ENCODE measurements around the gene TUBB4B.
A peak's percentile ranks its signal among the peaks of the same experiment; 100 is the strongest.
"Not testable (repeated sequence)": the region's sequence is repeated elsewhere in the genome, so short reads cannot be mapped to it uniquely, and the experiment has no call there.

Gene TUBB4B

DNA sequence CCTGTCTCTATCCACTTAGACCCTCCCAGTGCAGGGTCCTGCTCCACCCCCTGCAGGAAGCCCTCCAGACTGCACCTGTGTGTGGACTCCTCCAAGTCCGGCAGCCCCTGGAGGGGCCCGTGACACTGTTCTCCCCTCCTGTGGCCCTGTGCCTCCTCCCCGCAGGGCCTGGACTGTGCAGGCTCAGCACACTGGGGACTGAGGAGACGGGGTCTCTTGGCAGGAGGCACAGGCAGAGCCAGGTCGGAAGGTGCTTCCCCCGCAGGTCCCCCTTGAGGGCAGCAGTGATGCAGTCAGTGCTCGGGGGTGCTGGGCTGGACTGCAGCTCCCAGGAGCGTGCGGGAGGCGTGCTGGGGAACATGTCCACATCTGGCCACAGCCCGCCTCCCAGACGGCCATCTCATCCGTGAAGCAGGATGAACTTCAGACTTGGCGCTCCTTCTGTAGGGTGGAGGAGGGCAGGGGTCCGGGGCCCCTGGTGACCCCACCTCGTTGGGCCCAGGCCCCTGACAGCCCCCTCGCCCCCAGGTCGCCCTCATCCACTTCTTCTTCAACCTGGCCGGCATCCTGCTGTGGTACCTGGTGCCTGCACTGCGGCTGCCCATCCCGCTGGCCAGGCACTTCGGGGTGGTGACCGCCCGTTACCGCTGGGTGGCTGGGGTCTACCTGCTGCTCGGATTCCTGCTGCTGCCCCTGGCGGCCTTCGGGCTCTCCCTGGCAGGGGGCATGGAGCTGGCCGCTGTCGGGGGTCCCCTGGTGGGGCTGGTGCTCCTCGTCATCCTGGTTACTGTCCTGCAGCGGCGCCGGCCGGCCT is 5.5 kb upstream of the TUBB4B start:
- no peak for DNase-seq

DNA sequence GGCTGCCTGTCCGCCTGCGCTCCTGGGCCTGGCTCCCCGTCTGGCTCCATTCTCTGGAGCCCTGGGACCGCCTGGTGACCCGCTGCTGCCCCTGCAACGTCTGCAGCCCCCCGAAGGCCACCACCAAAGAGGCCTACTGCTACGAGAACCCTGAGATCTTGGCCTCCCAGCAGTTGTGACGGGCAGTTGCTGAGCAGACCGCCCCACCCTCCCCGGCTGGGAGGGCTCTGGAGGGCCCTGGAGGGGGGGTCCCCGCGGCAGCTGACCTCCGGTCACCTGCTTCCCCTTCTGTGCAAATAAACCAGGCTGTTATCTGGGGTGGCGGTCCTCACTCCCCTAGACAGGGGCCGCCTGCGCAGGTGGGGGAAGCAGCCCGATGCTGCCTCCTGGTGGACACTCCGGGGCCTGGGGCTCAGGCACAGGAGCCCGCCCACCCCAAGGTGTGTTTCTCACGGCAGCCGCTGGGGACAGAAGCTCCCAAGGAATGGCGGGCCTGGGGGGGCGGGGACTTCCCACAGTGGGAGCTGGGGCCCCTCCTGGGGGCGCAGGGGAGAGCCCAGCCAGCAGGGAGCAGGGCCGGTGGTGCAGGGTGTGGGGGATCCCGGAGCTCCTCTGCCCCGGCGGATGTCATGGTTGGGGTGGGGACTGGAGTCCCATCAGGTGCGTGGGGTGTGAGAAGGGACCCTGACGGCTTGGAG is 4.7 kb upstream of the TUBB4B start:
- peak in 50 of 51 donors; percentile 10 to 89 (median 68) for DNase-seq

DNA sequence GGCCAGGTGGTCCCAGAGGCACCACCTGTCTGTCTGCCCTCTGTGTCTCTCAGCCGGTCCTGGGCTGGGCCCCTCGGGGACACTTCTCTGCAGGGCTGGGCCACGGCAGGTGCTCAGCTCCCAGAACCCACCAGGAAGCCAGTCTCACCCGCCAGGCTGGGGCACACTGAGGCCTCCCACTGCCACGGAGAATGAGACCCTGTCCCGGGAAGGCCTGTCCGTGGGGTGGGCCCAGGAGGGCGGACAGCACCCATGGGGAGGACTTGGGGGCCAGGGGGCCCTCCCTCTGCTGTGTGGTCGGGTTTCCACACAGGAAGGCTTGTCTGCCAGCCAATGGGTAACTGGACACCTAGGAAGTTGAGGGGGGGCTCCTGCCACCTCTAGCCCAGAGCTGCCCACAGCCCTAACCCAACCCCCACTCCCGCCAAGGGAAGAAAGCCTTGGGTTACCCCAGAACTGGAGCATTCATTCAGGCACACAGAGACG is 4.1 kb upstream of the TUBB4B start:
- peak in 3 of 51 donors; percentile 18 to 30 (median 18) for DNase-seq

DNA sequence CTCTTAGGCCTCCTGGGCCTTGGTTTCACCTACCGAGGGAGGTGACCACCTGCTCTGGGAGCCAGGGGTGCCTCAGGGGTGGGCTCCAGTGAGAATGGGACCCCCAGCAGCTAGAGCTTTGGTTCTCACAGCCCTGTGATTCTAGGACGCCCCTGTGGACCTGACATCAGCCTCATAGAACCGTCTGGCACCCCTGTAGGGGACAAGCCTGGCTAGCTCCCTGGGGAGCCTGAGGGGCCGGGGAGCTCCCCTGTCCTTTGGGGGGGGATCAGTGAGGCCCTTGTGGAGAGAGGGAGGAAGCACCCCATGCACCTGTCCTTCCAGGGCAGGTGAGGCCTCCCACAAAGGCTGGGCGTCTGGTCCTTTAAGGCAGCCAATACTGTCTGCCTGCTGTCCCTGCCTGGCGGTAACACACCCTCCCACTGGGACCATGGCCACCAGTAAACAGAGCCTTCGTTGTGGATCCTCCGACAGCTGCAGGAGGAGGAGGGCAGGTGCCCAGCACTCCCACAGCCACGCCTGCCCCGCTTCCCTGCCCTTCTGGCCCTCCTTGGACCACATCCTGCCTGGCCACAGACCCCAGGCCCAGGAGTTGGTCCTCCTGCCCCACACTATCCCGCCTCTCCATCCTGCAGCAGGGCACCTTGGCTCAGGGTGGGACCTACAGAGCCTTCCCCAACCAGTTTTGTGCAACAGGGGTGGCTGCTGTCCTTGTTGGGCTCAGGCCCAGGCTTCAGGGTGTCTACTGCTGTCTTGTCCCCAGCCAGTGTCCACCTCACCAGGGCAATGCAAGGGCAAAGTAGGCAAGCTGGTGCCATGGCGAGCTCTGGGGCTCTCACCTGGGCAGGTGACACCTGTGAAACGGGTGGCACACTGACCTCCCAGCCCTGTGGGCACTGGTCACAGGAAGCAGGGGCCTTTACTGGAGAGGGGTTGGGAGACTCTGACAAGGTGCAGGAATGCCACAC is 3.0 kb upstream of the TUBB4B start:
- peak in 40 of 51 donors; percentile 19 to 86 (median 57) for DNase-seq

DNA sequence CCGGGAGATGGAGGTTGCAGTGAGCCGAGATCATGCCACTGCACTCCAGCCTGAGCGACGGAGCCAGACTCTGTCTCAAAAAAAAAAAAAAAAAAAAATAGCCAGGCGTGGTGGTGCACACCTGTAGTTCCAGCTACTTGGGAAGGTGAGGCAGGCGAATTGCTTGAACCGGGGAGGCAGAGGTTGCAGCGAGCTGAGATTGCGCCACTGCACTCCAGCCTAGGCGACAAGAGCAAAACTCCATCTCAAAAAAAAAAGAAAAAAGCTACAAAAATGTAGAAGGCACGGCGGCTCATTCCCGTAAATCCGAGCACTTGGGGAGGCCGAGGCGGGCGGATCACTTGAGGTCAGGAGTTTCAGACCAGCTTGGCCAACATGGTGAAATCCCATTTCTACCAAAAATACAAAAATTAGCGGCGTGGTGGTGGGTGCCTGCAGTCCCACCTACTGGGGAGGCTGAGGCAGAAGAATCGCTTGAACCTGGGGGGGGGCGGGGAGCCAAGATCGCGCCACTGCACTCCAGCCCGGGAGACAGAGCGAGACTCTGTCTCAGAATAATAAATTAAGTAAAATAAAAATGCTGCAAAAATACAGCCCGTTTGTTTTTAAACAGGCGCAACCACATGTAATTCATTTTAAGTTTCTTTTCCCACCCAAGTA is 1.4 kb upstream of the TUBB4B start:
- DNase-seq = peak in 1 of 51 donors; percentile 33

DNA sequence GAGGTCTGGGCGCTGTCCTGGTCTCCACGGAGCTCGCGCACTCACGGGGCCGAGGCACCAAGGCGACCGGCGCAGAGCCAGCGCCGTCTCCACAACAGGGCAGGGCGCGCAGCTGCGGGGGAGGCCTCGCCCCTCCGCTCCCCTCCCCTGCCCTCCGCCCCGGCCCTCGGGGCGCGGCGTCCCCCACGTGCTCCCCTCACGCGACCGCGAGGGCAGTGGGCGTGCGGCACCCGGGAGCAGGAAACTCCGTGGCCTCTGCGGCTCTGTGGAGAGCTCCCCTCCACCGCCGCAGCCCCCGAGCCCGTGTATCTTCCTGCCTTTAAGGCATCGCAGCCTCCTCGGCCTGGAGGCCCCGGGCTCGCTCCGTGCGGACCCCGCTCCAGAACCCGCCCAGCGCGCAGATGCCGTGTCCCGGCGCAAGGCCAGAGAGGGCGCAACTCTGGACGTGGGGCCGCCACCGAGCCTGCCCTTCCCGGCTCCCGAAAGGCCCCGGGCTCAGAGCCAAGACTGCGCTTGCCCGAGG is 708 bp upstream of the TUBB4B start:
- peak in 47 of 51 donors; percentile 36 to 94 (median 77) for DNase-seq

DNA sequence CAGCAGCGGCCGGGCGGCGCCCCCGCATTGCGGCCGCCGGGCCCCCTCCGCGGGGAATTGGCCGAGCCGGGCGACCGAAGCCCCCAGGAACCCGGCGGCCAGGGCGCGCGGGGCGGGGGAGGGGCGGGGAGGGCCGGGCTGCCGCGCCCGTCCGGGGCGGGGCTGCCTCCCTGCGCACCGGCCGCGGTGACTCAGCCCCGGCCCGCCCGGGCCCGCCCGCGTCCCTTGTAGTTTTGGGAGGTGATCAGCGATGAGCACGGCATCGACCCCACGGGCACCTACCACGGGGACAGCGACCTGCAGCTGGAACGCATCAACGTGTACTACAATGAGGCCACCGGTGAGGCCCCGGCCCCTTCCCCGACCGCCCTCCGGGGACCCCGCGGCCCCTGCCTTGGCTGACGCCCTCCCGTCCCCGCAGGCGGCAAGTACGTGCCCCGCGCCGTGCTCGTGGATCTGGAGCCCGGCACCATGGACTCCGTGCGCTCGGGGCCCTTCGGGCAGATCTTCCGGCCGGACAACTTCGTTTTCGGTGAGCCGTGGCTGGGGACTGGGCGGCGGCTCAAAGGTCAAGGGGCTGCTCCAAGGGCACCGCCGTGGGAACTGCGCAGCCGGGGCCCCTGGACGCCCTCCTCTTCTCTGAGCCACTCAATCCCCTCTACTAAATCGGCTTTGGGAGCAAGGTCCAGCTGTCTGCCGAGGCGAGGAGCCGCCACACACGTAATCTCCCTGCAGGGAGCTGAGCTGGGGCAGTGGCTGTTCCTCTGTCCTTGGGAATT is 592 bp downstream of the TUBB4B start:
- DNase-seq = peak in 13 of 51 donors; percentile 27 to 65 (median 48)

DNA sequence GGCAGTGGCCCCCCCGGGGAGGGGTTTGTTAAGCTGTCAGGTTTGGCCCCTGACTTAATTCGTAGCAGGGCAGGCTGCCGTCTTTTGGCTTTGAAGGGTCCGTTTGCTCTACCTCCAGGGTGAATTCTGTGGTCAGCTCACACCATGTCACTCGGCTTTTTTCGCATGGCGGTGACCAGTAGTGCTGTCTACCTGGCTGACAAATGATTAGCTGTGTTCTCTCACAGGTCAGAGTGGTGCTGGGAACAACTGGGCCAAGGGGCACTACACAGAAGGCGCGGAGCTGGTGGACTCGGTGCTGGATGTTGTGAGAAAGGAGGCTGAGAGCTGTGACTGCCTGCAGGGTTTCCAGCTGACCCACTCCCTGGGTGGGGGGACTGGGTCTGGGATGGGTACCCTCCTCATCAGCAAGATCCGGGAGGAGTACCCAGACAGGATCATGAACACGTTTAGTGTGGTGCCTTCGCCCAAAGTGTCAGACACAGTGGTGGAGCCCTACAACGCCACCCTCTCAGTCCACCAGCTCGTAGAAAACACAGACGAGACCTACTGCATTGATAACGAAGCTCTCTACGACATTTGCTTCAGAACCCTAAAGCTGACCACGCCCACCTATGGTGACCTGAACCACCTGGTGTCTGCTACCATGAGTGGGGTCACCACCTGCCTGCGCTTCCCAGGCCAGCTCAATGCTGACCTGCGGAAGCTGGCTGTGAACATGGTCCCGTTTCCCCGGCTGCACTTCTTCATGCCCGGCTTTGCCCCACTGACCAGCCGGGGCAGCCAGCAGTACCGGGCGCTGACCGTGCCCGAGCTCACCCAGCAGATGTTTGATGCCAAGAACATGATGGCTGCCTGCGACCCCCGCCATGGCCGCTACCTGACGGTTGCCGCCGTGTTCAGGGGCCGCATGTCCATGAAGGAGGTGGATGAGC is 1.4 kb downstream of the TUBB4B start:
- no peak for DNase-seq

DNA sequence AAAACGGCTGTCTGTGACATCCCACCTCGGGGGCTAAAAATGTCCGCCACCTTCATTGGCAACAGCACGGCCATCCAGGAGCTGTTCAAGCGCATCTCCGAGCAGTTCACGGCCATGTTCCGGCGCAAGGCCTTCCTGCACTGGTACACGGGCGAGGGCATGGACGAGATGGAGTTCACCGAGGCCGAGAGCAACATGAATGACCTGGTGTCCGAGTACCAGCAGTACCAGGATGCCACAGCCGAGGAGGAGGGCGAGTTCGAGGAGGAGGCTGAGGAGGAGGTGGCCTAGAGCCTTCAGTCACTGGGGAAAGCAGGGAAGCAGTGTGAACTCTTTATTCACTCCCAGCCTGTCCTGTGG is 2.2 kb downstream of the TUBB4B start:
- not testable (repeated sequence) for DNase-seq

DNA sequence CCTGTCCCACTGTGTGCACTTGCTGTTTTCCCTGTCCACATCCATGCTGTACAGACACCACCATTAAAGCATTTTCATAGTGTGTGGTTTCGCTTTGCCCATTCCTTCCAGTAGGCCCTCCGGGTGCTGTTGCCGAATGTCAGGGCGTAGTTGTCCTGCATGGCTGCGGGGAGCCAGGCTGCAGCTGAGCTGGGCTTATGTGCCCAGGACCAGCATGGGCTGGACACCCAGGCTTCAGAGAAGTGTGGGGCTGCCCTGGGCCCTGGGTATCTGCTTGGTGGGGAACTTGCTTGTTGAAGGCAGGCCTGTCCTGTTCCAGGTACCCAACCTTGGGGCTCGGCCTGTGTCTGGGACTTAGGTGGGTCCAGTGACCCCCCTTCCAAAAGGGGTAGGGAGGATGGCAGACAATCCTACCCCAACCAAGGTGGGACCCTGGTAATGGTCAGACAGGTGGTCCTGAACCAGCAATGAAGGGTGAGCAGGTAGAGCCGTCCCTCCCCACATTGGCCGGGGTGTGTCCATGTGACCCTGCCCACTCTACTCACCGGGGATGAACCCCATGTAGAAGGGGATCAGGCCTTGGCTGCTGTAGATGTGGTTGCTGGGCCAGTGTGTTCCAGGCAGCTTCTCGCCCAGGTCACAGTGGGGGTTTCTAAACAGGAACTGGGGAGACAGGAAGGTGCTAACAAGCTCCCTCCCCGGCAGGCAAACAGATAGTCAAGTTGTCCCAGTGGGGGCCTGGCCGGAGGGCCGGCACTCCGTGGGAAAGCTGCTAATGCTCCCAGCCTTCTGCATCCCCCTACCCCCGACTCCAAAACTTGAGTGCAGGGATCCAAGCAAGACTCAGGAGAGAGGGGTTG is 2.8 kb downstream of the TUBB4B start:
- no peak for DNase-seq

DNA sequence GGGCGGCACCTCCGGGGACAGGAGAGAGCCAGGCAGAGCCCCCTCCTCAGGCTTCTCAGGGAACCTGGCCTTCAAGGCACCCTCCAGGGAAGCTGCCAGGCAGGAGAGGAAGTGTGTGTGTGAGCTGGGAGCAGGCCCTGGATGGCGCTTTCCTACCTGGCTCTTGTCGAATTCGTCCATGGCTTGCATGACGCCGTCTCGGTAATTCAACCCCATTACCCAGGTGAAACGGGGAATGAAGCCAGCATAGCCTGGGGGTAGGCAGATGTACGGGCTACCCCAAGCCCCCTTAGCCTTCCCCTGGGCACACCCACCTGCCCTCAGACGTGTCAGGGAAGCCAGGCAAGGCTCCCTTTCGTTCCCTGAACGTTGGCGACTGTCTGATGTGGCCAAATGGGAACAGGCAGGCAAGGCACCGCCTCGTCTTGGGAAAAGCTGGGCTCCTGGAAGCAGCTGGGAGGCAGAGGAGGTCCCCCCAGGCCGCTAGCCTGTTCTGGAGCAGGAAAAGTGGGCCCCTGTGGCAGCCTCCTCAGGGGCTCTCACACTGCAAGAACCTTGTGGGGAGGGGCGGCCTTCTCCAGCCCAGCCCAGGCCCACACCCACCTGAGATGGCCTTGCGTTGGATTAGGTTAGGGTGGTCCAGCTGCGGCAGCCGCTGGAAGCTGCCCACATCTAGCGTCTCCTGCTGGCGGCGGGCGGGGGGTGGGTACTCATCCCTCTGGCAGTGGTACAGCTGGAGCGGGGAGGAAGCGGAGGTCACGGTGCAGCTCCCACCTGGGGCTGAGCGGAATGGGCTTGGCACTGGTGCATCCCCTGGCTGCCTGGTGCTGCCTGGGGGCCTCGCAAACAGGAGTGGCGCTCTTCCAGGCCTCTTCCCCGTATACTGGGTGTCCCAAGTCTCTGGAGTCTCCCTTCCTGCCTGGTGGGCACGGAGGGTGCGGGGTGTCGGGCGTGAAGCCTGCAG is 3.7 kb downstream of the TUBB4B start:
- DNase-seq = no peak

DNA sequence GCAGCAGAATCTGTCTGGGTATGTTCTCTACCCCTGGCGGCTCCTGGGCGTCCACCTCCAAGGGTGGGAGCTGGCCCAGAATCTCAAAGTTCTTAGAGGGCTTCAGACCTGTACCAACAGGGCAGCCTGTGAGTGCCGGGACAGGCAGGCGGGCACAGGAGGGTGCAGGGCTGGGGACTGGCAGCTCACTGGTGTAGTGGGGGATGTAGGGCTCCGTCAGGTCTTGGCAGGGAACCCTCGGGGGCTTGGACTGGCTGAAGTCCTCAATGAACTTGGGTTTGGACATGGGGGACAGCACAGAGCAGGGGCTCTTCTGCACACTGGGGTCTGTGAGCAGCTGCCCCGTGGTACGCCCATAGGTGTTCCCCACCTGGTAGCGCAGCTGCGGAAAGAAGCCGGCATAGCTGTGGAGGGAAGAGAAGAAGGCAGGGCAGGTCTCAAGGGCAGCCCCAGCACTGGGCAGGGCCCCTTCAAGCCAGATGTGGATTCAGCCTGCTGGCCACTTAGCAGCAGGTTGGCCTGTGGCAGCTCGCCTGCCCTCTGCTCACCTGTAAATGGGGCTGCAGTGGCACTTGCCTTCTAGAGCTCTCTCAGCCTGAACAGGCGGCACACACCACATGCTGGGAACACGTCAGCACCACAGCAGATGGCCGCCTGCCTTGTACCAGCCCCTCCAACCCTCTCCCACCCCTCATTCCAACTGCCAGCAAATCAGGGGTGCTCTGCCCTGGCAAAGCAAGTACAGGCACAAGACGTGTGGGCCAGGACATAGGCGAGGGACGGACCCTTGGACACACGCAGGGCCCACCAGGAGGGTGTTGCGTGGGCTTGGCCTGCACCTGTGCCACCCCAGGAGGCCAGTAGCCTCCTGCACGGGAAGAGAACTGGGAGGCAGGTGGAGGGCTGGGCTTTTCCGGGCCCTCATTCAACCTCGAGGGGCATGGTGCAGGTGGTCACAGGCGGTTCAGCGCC is 4.6 kb downstream of the TUBB4B start:
- no peak for DNase-seq

DNA sequence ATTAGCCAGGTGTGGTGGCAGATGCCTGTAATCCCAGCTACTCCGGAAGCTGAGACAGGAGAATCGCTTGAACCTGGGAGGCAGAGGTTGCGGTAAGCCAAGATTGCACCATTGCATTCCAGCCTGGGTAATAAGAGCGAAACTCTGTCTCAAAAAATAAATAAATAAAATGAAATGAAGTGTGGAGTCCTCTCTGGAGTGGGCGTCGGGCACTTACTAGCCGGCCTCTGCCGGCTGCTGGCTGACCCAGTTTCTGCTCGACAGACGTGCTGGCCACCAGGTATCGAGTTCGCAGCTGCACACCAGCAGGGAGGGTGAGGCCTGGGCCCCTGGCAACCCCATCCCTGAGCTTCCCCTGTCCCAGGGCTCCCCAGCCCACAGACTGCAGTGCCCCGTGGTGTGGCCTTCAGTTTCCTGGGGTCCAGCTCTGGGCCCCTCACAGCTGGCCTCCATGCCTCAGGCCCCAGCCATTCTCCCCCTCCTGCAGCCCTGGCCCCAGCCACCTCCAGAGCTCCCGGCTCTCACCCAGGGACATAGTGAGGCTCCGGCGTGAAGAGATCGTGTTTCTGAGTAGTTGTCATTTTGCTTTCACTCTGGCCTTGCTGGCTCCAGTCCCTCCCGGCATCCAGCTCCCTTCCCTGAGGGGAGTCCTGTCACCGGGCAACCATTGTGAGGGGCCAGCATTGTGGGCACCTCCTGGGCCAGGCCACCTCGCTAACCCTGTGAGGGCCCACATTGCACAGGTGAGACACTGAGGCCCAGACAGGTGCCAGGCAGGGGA is 6.2 kb downstream of the TUBB4B start:
- no peak for DNase-seq

DNA sequence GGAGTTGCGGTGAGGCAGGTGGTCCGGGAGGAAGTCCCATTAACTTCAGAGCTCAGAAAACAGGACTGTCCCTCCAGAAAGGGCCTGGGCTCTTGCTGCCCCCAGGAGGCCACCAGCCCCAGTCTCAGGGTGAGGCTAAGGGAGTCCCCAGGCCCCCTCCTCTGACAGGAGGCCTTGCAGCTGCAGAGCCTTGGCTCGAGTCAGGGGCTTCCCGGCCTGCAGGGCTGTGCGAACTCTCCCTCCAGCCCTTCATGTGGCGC is 6.8 kb downstream of the TUBB4B start:
- no peak for DNase-seq

Data from hypothalamus (tissue), 51 donors.